Natural killer cell (primary cell): Measurements from ENCODE around the gene MRPS25. TPM values are rescaled to one million over a fixed set of nuclear protein-coding genes. Genes with fewer than 3 reads are reported as not detected.
"Not testable (repeated sequence)": the region's sequence is repeated elsewhere in the genome, so short reads cannot be mapped to it uniquely, and the experiment has no call there.

ENCODE experiments used
- ATAC-seq, 3 donors: fragments of 150-1000 bp in 2 of 3; fragments of 200-7000 bp in 1 of 3; cut with Tn5 transposase; 1 replicate in 1 of 3; 2 replicates in 2 of 3; pipeline ENCODE4 v1.10.0; 2021; ENCODE audit warnings: mild to moderate bottlenecking in 2 of 3, moderate library complexity in 2 of 3
- DNase-seq, 2 donors: peaks; one replicate each; pipeline versions ENCODE4 v3.0.0 to v3.0.0-alpha.2; 2013 to 2021; ENCODE audit warnings: mixed read lengths in 1 of 2
- H3K27ac ChIP-seq: one replicate; pipeline ENCODE4 v1.5.1; 2013; ENCODE audit warnings: mild to moderate bottlenecking, low read length
- H3K27me3 ChIP-seq: one replicate; pipeline ENCODE4 v1.6.1; 2013; ENCODE audit warnings: low read length; ENCODE audit not compliant: control insufficient read depth, insufficient read depth
- H3K36me3 ChIP-seq: one replicate; pipeline ENCODE4 v1.6.1; 2013; ENCODE audit warnings: low read length; ENCODE audit not compliant: control insufficient read depth, insufficient read depth
- H3K4me1 ChIP-seq: one replicate; pipeline ENCODE4 v1.6.1; 2013; ENCODE audit warnings: low read length; ENCODE audit not compliant: control insufficient read depth, insufficient read depth
- H3K4me3 ChIP-seq: one replicate; pipeline ENCODE4 v1.5.1; 2013; ENCODE audit warnings: low read length
- H3K9me3 ChIP-seq: one replicate; pipeline ENCODE4 v1.6.1; 2013; ENCODE audit warnings: low read length; ENCODE audit not compliant: control insufficient read depth, insufficient read depth
- H3K27ac Mint-ChIP-seq, 2 donors: one replicate each; pipeline ENCODE4 v1.8.0; 2022; ENCODE audit warnings: mild to moderate bottlenecking in 2 of 2, mixed read lengths in 2 of 2, moderate library complexity in 1 of 2
- H3K27me3 Mint-ChIP-seq, 2 donors: one replicate each; pipeline ENCODE4 v1.8.0; 2022; ENCODE audit warnings: low read depth in 2 of 2, mixed read lengths in 2 of 2
- H3K36me3 Mint-ChIP-seq: one replicate; pipeline ENCODE4 v1.8.0; 2022; ENCODE audit warnings: mixed read lengths
- H3K4me1 Mint-ChIP-seq, 2 donors: one replicate each; pipeline ENCODE4 v1.8.0; 2022; ENCODE audit warnings: mixed read lengths in 2 of 2
- H3K4me3 Mint-ChIP-seq: one replicate; pipeline ENCODE4 v1.8.0; 2022; ENCODE audit warnings: mild to moderate bottlenecking, moderate library complexity, mixed read lengths
- H3K9me3 Mint-ChIP-seq, 2 donors: one replicate each; pipeline ENCODE4 v1.8.0; 2022; ENCODE audit warnings: mixed read lengths in 2 of 2
- CTCF ChIP-seq: fragments of 200-600 bp; IDR thresholded peaks from one replicate; pipeline ENCODE4 v1.8.0; 2022; ENCODE audit warnings: antibody characterized with exemption
- WGBS: methylation state at CpG from one replicate; pipeline ENCODE4 v1.1.7; 2013; ENCODE audit warnings: missing lambda C conversion rate; ENCODE audit not compliant: insufficient coverage; 5-methylcytosine and 5-hydroxymethylcytosine counted together
- intact Hi-C: fragments of 100-400 bp; cut with micrococcal nuclease; formaldehyde crosslinking; loops from one replicate; pipeline ENCODE4 v1.14.2; 2022
- total RNA-seq, 4 donors: library from RNA; stranded (reverse); fragments of 120-200 nt in 1 of 4; gene quantifications; one replicate each; pipeline versions ENCODE4 v1.2.3 to v1.2.4, GENCODE V29; 2013 to 2022

MRPS25 gene
- total RNA-seq, 3 donors from 2014 or later (not counting 1 experiment from before 2014, with no cell fraction given): 32.3 to 41.4 (median 41.4) TPM

- TF ChIP-seq CTCF: no peak
- H3K27me3 ChIP-seq: no peaks in the 10 kb centered on the region
- Mint-ChIP-seq H3K9me3 (no peaks in the 10 kb centered on the region), H3K27me3 (no peaks in the 10 kb centered on the region), H3K4me1 (peaks cover 0 to 4% of the 10 kb centered on the region in 2 donors), H3K27ac (no peak overlapping the region), H3K4me3 (no peak overlapping the region), H3K36me3 (peaks cover 17% of the 10 kb centered on the region)
- peaks cover 40% of the 10 kb centered on the region for H3K36me3 ChIP-seq
- no peak for ATAC-seq
- no peaks in the 10 kb centered on the region for H3K9me3 ChIP-seq
- intact Hi-C loops: no loop called here
- no peak overlapping the region for H3K4me3 ChIP-seq
- WGBS: 97% methylated on average over 5 of the region's 5 CpGs
- H3K4me1 ChIP-seq: no peaks in the 10 kb centered on the region
- no peak overlapping the region for H3K27ac ChIP-seq
- DNase-seq: no peak
Observed at GRCh38 chr3:15011174-15011573, 53.9 kb downstream of the MRPS25 start.

GRCh38 chr3:15010664-15011063 is 54.5 kb downstream of the MRPS25 start:
- no peak overlapping the region for H3K27ac Mint-ChIP-seq
- no peaks in the 10 kb centered on the region for H3K9me3 Mint-ChIP-seq
- H3K4me3 Mint-ChIP-seq: no peak overlapping the region
- ATAC-seq (no peak), DNase-seq (no peak)
- no peaks in the 10 kb centered on the region for H3K4me1 ChIP-seq
- H3K27ac ChIP-seq: no peak overlapping the region
- intact Hi-C loops: no loop called here
- no peaks in the 10 kb centered on the region for H3K9me3 ChIP-seq
- 94% methylated on average over 1 of the region's 1 CpG for WGBS
- peaks cover 16% of the 10 kb centered on the region for H3K36me3 Mint-ChIP-seq
- H3K36me3 ChIP-seq: peaks cover 38% of the 10 kb centered on the region
- peaks cover 0 to 4% of the 10 kb centered on the region in 2 donors for H3K4me1 Mint-ChIP-seq
- H3K27me3 ChIP-seq: no peaks in the 10 kb centered on the region
- no peaks in the 10 kb centered on the region for H3K27me3 Mint-ChIP-seq
- H3K4me3 ChIP-seq: no peak overlapping the region
- TF ChIP-seq CTCF: no peak

GRCh38 chr3:15009167-15009566 is 55.9 kb downstream of the MRPS25 start:
- WGBS: 98% methylated on average over 5 of the region's 5 CpGs
- Histone ChIP-seq H3K4me3 (no peak overlapping the region), H3K27me3 (no peaks in the 10 kb centered on the region), H3K27ac (no peak overlapping the region), H3K9me3 (no peaks in the 10 kb centered on the region), H3K36me3 (peaks cover 40% of the 10 kb centered on the region), H3K4me1 (no peaks in the 10 kb centered on the region)
- Mint-ChIP-seq H3K27me3 (no peaks in the 10 kb centered on the region), H3K9me3 (no peaks in the 10 kb centered on the region), H3K4me1 (peaks cover 0 to 4% of the 10 kb centered on the region in 2 donors), H3K4me3 (no peak overlapping the region), H3K36me3 (peaks cover 7% of the 10 kb centered on the region), H3K27ac (no peak overlapping the region)
- DNase-seq: no peak
- intact Hi-C loops: no loop called here
- ATAC-seq: no peak
- no peak for TF ChIP-seq CTCF

- 87% methylated on average over 3 of the region's 4 CpGs for WGBS
- intact Hi-C loops: no loop called here
- DNase-seq (no peak), ATAC-seq (no peak)
- Mint-ChIP-seq H3K27me3 (no peaks in the 10 kb centered on the region), H3K9me3 (no peaks in the 10 kb centered on the region), H3K4me1 (peaks cover 6 to 12% of the 10 kb centered on the region in 2 donors), H3K27ac (no peak overlapping the region), H3K4me3 (no peak overlapping the region), H3K36me3 (peaks cover 7% of the 10 kb centered on the region)
- H3K9me3 ChIP-seq: no peaks in the 10 kb centered on the region
- no peak overlapping the region for H3K27ac ChIP-seq
- H3K4me3 ChIP-seq: no peak overlapping the region
- peaks cover 30% of the 10 kb centered on the region for H3K36me3 ChIP-seq
- TF ChIP-seq CTCF: no peak
- no peaks in the 10 kb centered on the region for H3K27me3 ChIP-seq
- no peaks in the 10 kb centered on the region for H3K4me1 ChIP-seq
Observed at GRCh38 chr3:15007681-15008141, 57.4 kb downstream of the MRPS25 start.

GRCh38 chr3:14999182-14999581 is 65.9 kb downstream of the MRPS25 start:
- H3K9me3 ChIP-seq, H3K4me1 ChIP-seq, DNase-seq, H3K36me3 ChIP-seq, H3K9me3 Mint-ChIP-seq, H3K36me3 Mint-ChIP-seq, H3K27ac Mint-ChIP-seq, H3K4me3 ChIP-seq, H3K27me3 Mint-ChIP-seq, ATAC-seq, H3K4me3 Mint-ChIP-seq, H3K27me3 ChIP-seq, intact Hi-C loops, H3K27ac ChIP-seq: not testable (repeated sequence)
- 92% methylated on average over 5 of the region's 6 CpGs for WGBS
- peaks cover 31 to 39% of the 10 kb centered on the region in 2 donors for H3K4me1 Mint-ChIP-seq
